Esophagus muscularis mucosa (tissue), 4 donors: Measurements from ENCODE around the gene STAT1.
"Not testable (repeated sequence)": the region's sequence is repeated elsewhere in the genome, so short reads cannot be mapped to it uniquely, and the experiment has no call there.

Source experiments
- EP300 ChIP-seq: sonication (generic); formaldehyde crosslinking; IDR thresholded peaks from one replicate; pipeline ENCODE4 v1.6.1; 2017; ENCODE audit warnings: antibody characterized with exemption
- POLR2A ChIP-seq: fragments of 450-650 bp; IDR thresholded peaks from one replicate; pipeline ENCODE4 v1.6.1; 2017; ENCODE audit warnings: antibody characterized with exemption, moderate library complexity, mild to moderate bottlenecking, low read depth
- TF ChIP-seq, protein P1 (sequence below), 3 experiments: fragments of 200-600 bp in 2 of 3; fragments of 450-650 bp in 1 of 3; sonication (generic) in 2 of 3; IDR thresholded peaks; one replicate each; pipeline ENCODE4 v1.5.1; 2017 to 2019; ENCODE audit warnings: antibody characterized with exemption in 3 of 3, mild to moderate bottlenecking in 2 of 3, moderate library complexity in 1 of 3

DNA sequence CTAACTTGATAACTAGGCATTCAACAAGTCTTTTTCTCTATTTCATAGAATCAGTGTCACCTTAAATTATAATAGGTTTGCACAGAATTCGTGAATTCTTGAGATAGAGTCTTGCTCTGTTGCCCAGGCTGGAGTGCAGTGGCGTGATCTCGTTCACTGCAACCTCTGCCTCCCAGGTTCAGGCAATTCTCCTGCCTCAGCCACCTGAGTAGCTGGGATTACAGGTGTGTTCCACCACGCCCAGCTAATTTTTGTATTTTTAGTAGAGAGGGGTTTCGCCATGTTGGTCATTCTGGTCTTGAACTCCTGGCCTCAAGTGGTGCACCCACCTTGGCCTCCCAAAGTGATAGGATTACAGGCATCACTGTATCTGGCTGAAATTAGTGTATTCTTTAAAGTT is 52.9 kb downstream of the STAT1 start:
- TF ChIP-seq, protein P1, sequence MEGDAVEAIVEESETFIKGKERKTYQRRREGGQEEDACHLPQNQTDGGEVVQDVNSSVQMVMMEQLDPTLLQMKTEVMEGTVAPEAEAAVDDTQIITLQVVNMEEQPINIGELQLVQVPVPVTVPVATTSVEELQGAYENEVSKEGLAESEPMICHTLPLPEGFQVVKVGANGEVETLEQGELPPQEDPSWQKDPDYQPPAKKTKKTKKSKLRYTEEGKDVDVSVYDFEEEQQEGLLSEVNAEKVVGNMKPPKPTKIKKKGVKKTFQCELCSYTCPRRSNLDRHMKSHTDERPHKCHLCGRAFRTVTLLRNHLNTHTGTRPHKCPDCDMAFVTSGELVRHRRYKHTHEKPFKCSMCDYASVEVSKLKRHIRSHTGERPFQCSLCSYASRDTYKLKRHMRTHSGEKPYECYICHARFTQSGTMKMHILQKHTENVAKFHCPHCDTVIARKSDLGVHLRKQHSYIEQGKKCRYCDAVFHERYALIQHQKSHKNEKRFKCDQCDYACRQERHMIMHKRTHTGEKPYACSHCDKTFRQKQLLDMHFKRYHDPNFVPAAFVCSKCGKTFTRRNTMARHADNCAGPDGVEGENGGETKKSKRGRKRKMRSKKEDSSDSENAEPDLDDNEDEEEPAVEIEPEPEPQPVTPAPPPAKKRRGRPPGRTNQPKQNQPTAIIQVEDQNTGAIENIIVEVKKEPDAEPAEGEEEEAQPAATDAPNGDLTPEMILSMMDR (IDR thresholded peaks at IDR 0.05) = not testable (repeated sequence)
- TF ChIP-seq POLR2A, EP300: not testable (repeated sequence)
